ENCODE data around the gene SPI1. TPM values are rescaled to one million over a fixed set of nuclear protein-coding genes. Genes with fewer than 3 reads are reported as not detected.

Gene SPI1
- total RNA-seq, 2 donors from 2014 or later, result not detected

DNA sequence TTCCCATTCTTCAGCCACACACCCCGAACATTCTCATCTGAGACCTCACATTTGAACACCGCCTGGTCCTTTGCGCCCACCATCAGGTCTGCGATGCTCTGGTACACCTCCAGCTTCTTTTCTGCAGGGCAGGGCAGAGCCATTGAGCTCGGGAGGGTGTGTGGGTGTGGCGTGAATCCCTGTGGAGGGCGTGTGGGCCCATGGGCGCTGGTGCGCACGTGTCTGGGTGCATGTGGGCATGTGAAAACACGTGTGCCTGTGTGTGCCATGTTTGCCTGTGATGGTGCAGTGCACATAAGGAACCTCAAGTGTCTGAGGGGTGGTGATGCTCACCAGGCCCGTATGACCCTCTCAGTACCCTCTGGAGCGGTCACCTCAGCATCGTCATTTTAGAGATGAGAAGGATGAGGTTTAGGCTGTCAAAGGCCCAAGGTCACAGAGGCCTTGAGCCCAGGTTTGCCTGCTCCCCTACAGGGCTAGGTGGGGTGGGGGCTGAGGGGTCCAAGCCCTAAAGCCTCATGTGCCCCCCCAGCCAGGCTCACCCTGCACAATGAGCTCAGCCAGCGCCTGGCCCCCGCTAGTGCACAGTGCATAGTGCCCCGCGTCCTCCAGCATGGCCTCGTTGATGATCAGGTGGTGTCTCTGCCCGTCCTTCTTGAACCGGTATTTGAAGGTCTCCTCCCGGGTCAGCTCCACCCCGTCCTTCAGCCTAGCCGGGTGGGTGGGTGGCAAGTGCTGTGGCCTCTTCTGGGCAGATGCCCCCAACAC, 36.1 kb downstream of the SPI1 start:
- Histone ChIP-seq H3K27me3 (ENCODE audit: control insufficient read depth, insufficient read depth, low read length, poor library complexity, severe bottlenecking) (no peaks in the 10 kb centered on the region), H3K4me1 (ENCODE audit: control insufficient read depth, insufficient read depth, low read length) (no peaks in the 10 kb centered on the region), H3K36me3 (ENCODE audit: control insufficient read depth, insufficient read depth, low read length) (no peaks in the 10 kb centered on the region), H3K4me3 (ENCODE audit: low read length) (no peak overlapping the region), H3K9me3 (ENCODE audit: control insufficient read depth, low read length) (no peaks in the 10 kb centered on the region), H3K9ac (ENCODE audit: extremely low read depth, low read length, poor library complexity, severe bottlenecking) (no peak overlapping the region), H3K27ac (ENCODE audit: low read depth, low read length) (no peak overlapping the region)
- Mint-ChIP-seq H3K27ac (no peak overlapping the region), H3K4me3 (no peak overlapping the region), H3K27me3 (ENCODE audit: insufficient read depth) (no peaks in the 10 kb centered on the region), H3K4me1 (no peaks in the 10 kb centered on the region), H3K36me3 (ENCODE audit: low read depth) (no peaks in the 10 kb centered on the region), H3K9me3 (no peaks in the 10 kb centered on the region)
- TF ChIP-seq, protein P1, sequence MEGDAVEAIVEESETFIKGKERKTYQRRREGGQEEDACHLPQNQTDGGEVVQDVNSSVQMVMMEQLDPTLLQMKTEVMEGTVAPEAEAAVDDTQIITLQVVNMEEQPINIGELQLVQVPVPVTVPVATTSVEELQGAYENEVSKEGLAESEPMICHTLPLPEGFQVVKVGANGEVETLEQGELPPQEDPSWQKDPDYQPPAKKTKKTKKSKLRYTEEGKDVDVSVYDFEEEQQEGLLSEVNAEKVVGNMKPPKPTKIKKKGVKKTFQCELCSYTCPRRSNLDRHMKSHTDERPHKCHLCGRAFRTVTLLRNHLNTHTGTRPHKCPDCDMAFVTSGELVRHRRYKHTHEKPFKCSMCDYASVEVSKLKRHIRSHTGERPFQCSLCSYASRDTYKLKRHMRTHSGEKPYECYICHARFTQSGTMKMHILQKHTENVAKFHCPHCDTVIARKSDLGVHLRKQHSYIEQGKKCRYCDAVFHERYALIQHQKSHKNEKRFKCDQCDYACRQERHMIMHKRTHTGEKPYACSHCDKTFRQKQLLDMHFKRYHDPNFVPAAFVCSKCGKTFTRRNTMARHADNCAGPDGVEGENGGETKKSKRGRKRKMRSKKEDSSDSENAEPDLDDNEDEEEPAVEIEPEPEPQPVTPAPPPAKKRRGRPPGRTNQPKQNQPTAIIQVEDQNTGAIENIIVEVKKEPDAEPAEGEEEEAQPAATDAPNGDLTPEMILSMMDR (conservative IDR thresholded peaks at IDR 0.05), result no peak
- WGBS, 2 experiments (ENCODE audit: insufficient coverage in 1 of 2, insufficient read length in 1 of 2), result 90 to 96% methylated on average over 18 to 24 of the region's 24 CpGs
- DNase-seq, result no peak

DNA sequence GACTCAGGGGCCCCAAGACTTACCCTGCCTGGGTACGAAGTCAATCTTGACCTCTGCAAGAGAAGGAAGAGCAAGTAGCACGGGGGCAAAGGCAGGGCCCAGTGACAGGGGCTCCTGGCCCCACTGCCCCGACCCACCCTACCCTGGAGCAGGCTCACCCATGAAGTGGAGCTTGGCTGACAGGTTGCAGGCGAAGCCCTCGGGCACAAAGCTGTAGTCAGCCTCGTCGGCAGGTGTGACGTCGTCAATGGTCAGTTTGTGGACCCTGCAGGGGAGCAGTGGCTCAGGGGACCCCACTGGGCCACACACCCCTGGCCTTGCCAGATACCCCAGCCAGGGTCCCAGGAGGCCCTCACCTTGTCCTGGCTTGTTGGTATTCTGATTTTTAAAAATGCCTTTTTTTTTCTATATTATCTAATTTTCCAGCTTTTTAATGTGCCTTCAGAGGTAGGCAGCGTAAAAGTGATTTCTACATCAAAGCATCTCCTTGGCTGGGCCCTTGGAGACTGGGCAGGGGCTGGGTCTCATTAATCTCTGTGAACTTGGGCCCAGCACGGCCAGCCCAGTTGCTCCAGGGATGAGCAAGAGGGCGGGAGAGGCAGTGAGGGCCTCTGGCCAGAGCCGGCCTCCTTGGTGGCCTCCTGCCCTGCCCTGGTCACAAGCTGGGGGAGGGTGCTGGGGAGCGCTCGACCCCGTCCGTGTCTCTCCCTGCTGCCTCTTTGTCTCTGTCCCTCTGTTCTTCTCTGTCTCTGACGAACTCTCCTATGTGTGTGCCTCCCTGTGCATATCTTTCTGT, 37.2 kb downstream of the SPI1 start:
- no peaks in the 10 kb centered on the region for H3K4me1 Mint-ChIP-seq
- no peaks in the 10 kb centered on the region for H3K36me3 ChIP-seq (ENCODE audit: control insufficient read depth, insufficient read depth, low read length)
- H3K27ac Mint-ChIP-seq, result no peak overlapping the region
- no peak overlapping the region for H3K4me3 Mint-ChIP-seq
- H3K9me3 ChIP-seq (ENCODE audit: control insufficient read depth, low read length), result no peaks in the 10 kb centered on the region
- 73 to 82% methylated on average over 13 to 18 of the region's 18 CpGs for WGBS, 2 experiments (ENCODE audit: insufficient coverage in 1 of 2, insufficient read length in 1 of 2)
- H3K27me3 Mint-ChIP-seq (ENCODE audit: insufficient read depth), result no peaks in the 10 kb centered on the region
- H3K9me3 Mint-ChIP-seq, result no peaks in the 10 kb centered on the region
- TF ChIP-seq, protein P1 (conservative IDR thresholded peaks at IDR 0.05), result no peak
- H3K4me3 ChIP-seq (ENCODE audit: low read length), result no peak overlapping the region
- no peaks in the 10 kb centered on the region for H3K36me3 Mint-ChIP-seq (ENCODE audit: low read depth)
- H3K27ac ChIP-seq (ENCODE audit: low read depth, low read length), result no peak overlapping the region
- no peaks in the 10 kb centered on the region for H3K27me3 ChIP-seq (ENCODE audit: control insufficient read depth, insufficient read depth, low read length, poor library complexity, severe bottlenecking)
- DNase-seq, result peak; percentile 45
- H3K4me1 ChIP-seq (ENCODE audit: control insufficient read depth, insufficient read depth, low read length), result no peaks in the 10 kb centered on the region
- no peak overlapping the region for H3K9ac ChIP-seq (ENCODE audit: extremely low read depth, low read length, poor library complexity, severe bottlenecking)

DNA sequence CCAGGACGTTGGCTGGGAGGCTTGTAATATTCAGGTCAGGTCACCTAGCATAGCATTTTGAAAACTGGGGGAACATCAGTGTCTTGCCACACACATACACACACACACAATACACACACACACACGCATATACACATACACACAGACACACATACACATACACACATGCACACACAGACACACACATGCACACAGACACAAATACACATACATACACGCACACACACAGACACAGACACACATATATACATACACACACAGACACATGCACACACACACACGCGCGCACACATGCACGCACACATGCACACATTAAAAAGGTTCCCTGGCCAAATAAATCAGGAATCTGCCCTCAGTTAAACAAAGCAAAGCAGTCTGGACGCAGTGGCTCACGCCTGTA, 38.3 kb downstream of the SPI1 start:
- Mint-ChIP-seq H3K36me3 (ENCODE audit: low read depth) (no peaks in the 10 kb centered on the region), H3K4me1 (no peaks in the 10 kb centered on the region), H3K4me3 (no peak overlapping the region), H3K27me3 (ENCODE audit: insufficient read depth) (no peaks in the 10 kb centered on the region), H3K9me3 (no peaks in the 10 kb centered on the region), H3K27ac (no peak overlapping the region)
- no peak for DNase-seq
- Histone ChIP-seq H3K36me3 (ENCODE audit: control insufficient read depth, insufficient read depth, low read length) (no peaks in the 10 kb centered on the region), H3K4me1 (ENCODE audit: control insufficient read depth, insufficient read depth, low read length) (no peaks in the 10 kb centered on the region), H3K9me3 (ENCODE audit: control insufficient read depth, low read length) (no peaks in the 10 kb centered on the region), H3K27me3 (ENCODE audit: control insufficient read depth, insufficient read depth, low read length, poor library complexity, severe bottlenecking) (no peaks in the 10 kb centered on the region), H3K27ac (ENCODE audit: low read depth, low read length) (no peak overlapping the region), H3K4me3 (ENCODE audit: low read length) (no peak overlapping the region), H3K9ac (ENCODE audit: extremely low read depth, low read length, poor library complexity, severe bottlenecking) (no peak overlapping the region)
- TF ChIP-seq, protein P1 (conservative IDR thresholded peaks at IDR 0.05), result no peak
- WGBS, 2 experiments (ENCODE audit: insufficient coverage in 1 of 2, insufficient read length in 1 of 2), result 84 to 87% methylated on average over 7 to 9 of the region's 9 CpGs
